Bronchial epithelial cell (primary cell): ENCODE data around the gene KCNG2. TPM values are rescaled to one million over a fixed set of nuclear protein-coding genes. Genes with fewer than 3 reads are reported as not detected.

Source experiments
- DNase-seq: peaks from one replicate; pipeline ENCODE4 v3.0.0-alpha.2; 2010; ENCODE audit warnings: low read depth
- FAIRE-seq: peaks from 2 replicates; lab custom pipeline; 2011; peaks lifted over from hg19 to GRCh38; lab: Jason Lieb, UNC
- H3K27me3 ChIP-seq: 2 replicates; pipeline ENCODE4 v1.5.1; 2011; ENCODE audit warnings: low read length; ENCODE audit not compliant: control insufficient read depth, insufficient read depth
- H3K36me3 ChIP-seq: 2 replicates; pipeline ENCODE4 v1.5.1; 2011; ENCODE audit warnings: low read length; ENCODE audit not compliant: control insufficient read depth, insufficient read depth
- H3K4me3 ChIP-seq: 2 replicates; pipeline ENCODE4 v1.5.1; 2011; ENCODE audit warnings: mild to moderate bottlenecking, low read depth, low read length, control low read depth
- total RNA-seq: library from RNA; depleted of rRNA; stranded (reverse); fragments of >200 nt; gene quantifications from 2 replicates; pipeline ENCODE4 v1.2.1, GENCODE V29; 2014
- TF ChIP-seq, protein P1 (sequence below): IDR thresholded peaks from 2 replicates; pipeline ENCODE4 v1.5.1; 2011; ENCODE audit warnings: mild to moderate bottlenecking, moderate library complexity, low read length, control low read depth, inconsistent platforms; ENCODE audit not compliant: insufficient read depth, severe bottlenecking

The KCNG2 gene, protein sequence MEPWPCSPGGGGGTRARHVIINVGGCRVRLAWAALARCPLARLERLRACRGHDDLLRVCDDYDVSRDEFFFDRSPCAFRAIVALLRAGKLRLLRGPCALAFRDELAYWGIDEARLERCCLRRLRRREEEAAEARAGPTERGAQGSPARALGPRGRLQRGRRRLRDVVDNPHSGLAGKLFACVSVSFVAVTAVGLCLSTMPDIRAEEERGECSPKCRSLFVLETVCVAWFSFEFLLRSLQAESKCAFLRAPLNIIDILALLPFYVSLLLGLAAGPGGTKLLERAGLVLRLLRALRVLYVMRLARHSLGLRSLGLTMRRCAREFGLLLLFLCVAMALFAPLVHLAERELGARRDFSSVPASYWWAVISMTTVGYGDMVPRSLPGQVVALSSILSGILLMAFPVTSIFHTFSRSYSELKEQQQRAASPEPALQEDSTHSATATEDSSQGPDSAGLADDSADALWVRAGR
- total RNA-seq = not detected in 2 replicates

DNA sequence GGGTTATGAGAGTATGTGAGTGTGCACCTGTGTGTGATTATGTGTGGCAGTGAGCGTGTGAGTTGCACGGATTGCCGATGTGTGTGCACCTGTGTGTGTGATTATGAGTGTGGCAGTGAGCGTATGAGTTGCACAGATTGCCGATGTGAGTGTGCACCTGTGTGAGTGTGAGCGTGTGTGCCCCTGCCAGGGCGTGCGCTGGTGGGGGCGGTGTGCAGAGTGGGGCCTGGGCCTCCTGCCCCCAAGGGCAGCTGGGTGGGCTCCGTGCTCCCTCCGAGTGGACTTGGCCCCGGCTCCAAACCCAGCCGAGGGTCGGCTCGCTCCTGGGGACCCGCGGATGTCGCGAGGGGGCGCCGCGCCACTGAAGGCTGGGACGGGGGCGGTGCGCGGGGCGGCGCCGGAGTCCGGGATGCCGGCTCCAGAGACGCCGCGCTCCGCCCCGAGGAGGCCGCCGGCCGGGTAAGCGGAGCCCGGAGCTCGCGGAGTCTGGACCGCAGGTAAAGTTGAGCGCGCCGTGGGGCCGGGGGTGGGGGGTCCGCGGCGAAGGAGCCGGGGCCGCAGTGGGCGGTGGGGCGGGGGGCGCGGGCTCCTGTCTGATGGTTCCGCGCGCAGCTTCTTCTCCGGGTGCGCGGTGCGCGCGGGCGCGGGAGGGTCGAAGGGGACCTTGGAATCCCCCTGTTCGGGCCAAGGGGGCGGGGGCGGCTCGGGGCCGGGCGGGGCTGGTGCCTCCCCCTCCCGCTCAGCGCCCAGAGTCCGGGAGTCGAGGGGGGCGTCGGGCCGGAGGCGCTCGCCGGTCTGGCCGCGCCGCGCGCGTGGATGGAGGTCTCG, at the start of gene KCNG2:
TSS of gene KCNG2 (plus strand) at position 421 of the 828 bp plus-strand sequence. CDS start 65,730 bp downstream, outside the sequence.
- peaks cover 25% of the 10 kb centered on the region for H3K27me3 ChIP-seq
- no peak for DNase-seq
- H3K36me3 ChIP-seq = no peaks in the 10 kb centered on the region
- no peak for FAIRE-seq
- no peak within 1 kb of the TSS for H3K4me3 ChIP-seq
- TF ChIP-seq, protein P1, sequence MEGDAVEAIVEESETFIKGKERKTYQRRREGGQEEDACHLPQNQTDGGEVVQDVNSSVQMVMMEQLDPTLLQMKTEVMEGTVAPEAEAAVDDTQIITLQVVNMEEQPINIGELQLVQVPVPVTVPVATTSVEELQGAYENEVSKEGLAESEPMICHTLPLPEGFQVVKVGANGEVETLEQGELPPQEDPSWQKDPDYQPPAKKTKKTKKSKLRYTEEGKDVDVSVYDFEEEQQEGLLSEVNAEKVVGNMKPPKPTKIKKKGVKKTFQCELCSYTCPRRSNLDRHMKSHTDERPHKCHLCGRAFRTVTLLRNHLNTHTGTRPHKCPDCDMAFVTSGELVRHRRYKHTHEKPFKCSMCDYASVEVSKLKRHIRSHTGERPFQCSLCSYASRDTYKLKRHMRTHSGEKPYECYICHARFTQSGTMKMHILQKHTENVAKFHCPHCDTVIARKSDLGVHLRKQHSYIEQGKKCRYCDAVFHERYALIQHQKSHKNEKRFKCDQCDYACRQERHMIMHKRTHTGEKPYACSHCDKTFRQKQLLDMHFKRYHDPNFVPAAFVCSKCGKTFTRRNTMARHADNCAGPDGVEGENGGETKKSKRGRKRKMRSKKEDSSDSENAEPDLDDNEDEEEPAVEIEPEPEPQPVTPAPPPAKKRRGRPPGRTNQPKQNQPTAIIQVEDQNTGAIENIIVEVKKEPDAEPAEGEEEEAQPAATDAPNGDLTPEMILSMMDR = peak; percentile 12

DNA sequence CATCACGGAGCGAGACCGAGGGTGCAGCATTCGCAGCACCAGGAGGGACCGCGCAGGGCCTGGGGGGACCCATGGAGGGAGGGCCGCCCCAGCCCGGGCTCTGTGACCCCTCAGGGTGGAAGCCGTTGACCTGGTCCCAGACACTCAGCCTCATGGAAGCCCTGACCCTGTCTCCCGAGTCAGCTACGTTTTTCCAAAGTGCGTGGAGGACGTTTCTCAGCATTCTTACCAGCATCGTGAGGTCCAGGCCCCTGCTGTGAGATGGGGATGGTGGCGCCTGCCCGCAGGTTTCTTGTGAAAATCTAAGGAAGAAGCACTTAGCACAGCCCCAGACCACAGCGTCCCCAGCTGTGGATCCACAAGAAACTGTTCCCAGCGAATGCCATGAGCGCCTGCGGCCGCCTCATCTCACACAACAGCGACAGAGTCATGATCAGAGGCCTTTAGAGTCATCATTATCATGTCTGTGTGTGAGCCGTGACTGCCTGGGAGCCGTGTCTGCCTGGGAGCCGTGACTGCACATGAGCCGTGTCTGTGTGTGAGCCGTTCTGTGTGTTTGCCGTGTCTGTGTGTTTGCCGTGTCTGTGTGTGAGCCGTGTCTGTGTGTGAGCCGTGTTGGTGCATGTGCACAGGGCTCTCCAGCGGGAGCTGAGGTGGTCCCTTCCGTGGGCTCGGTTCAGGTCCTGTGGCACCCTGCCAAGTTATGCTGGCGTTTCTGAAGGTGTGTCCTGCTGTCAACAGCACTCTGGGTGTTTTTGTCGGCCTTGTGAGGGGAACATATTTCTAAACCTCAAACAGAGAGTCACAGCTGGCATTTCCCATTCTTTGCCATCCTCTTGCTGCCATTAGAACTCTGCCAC, 49.2 kb upstream of the KCNG2 start:
- FAIRE-seq (no peak), DNase-seq (no peak)
- peaks cover 12% of the 10 kb centered on the region for H3K36me3 ChIP-seq
- H3K27me3 ChIP-seq = no peaks in the 10 kb centered on the region
- no peak overlapping the region for H3K4me3 ChIP-seq
- TF ChIP-seq, protein P1 = no peak

DNA sequence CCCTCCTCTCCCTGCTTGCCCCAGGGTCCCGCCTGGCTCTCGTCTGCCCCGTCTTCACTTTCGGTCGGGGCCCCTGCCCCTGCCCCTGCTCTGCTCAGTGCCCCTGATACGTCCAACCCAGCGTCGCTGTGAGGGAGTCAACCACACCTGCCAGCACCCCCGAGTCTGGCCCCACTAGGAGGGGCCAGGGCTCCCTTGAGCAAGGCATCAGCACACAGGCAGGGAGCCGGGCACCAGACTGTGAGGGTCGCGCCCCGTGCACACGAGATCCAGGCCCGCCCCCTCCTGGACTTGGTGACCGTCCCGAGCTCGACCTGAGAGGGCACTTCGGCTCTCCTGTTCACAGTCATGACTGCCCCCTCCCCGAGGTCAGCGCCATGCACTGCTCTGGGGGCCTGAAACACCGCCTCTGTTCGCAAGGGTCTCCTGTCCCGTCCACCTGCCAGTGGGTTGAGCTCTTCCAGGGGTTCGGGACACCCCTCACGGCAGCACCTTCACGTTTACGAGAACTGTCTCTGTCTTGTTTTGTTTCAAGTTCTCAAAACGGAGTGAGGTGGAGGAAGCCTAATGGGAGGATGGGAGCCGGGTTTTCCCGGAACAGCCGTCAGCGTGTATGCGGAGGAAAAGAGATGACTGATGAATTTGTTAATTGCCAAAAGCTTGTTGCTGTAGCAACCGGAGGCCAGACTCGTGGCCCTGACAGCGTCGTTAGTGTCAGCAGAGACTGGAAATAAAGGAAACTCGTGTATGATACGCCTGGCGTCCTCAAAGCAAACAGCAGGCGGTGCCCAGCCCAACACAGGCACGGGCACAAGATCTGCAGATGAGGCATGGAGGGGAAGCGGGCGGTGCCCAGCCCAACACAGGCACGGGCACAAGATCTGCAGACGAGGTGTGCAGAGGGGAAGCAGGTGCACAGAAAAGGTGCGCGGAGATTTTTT, 48.2 kb upstream of the KCNG2 start:
- Histone ChIP-seq H3K36me3 (peaks cover 16% of the 10 kb centered on the region), H3K4me3 (no peak overlapping the region), H3K27me3 (no peaks in the 10 kb centered on the region)
- no peak for FAIRE-seq
- TF ChIP-seq, protein P1 = no peak
- no peak for DNase-seq

DNA sequence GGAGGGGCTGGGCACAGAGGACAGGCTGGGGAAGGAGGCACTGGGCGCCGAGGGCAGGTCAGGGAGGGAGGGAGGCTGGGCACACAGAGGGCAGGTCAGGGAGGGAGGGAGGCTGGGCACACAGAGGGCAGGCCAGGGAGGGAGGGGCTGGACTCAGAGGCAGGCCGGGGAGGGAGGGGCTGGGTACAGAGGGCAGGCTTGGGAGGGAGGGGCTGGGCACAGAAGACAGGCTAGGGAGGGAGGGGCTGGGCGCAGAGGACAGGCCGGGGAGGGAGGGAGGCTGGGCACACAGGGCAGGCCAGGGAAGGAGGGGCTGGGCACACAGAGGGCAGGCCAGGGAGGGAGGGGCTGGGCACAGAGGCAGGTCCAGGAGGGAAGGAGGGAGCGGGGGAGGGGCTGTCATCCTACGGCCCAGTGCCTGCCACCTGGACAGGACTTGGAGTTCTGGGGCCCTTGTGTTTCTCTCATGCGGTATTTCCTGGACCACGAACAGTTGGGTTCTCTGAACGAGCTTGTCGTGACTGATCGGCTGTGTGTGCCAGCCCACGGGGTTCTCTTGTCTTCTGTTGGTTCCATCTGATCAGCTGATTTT, 46.7 kb upstream of the KCNG2 start:
- FAIRE-seq = no peak
- TF ChIP-seq, protein P1 = no peak
- Histone ChIP-seq H3K36me3 (peaks cover 18% of the 10 kb centered on the region), H3K4me3 (no peak overlapping the region), H3K27me3 (no peaks in the 10 kb centered on the region)
- no peak for DNase-seq
